ENCODE data around the gene OSMR.
A peak's percentile ranks its signal among the peaks of the same experiment; 100 is the strongest.
"Not testable (repeated sequence)": the region's sequence is repeated elsewhere in the genome, so short reads cannot be mapped to it uniquely, and the experiment has no call there.

The OSMR gene

GRCh38 chr5:38837932-38838331, 7.9 kb upstream of the OSMR start:
- no peaks in the 10 kb centered on the region for H3K9me3 Mint-ChIP-seq
- no peak overlapping the region for H3K27ac Mint-ChIP-seq (ENCODE audit: low read depth)
- no peaks in the 10 kb centered on the region for H3K36me3 Mint-ChIP-seq (ENCODE audit: insufficient read depth)
- no peak for DNase-seq (ENCODE audit: low spot score in 2 of 2)
- peaks cover 63% of the 10 kb centered on the region for H3K27me3 Mint-ChIP-seq
- no peaks in the 10 kb centered on the region for H3K4me1 Mint-ChIP-seq
- no peak for ATAC-seq (replicated peaks; ENCODE audit: extremely low read depth, poor library complexity, severe bottlenecking)
- no peak overlapping the region for H3K4me3 Mint-ChIP-seq

DNA sequence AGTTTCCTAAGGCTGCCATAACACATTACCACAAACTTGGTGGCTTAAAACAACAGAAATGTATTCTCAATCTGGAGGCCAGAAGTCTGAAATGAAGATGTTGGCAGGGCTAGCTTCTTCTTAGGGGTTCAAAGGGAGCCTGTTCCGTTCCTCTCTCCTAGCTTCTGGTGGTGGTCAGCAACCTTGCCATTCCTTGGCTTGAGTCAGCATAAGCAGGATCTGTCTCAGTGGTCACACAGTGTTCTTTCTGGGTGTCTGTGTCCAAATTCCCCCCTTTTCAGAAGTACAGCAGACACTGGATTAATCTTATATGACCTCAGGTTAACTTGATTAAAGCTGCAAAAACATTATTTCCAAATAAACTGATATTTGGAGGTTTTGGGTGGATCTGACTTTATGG, 2.1 kb upstream of the OSMR start:
- H3K27ac Mint-ChIP-seq (ENCODE audit: low read depth) = no peak overlapping the region
- no peaks in the 10 kb centered on the region for H3K9me3 Mint-ChIP-seq
- ATAC-seq (replicated peaks; ENCODE audit: extremely low read depth, poor library complexity, severe bottlenecking) (no peak), DNase-seq (ENCODE audit: low spot score in 2 of 2) (no peak)
- H3K4me1 Mint-ChIP-seq = peaks cover 6% of the 10 kb centered on the region
- no peaks in the 10 kb centered on the region for H3K36me3 Mint-ChIP-seq (ENCODE audit: insufficient read depth)
- no peak overlapping the region for H3K4me3 Mint-ChIP-seq
- H3K27me3 Mint-ChIP-seq = peaks cover 77% of the 10 kb centered on the region

- ATAC-seq (replicated peaks; ENCODE audit: extremely low read depth, poor library complexity, severe bottlenecking) (no peak), DNase-seq (ENCODE audit: low spot score in 2 of 2) (no peak)
- Mint-ChIP-seq H3K27me3 (peaks cover 76% of the 10 kb centered on the region), H3K4me1 (peaks cover 6% of the 10 kb centered on the region), H3K27ac (ENCODE audit: low read depth) (no peak overlapping the region), H3K9me3 (no peaks in the 10 kb centered on the region), H3K4me3 (peak overlapping the region; percentile 55), H3K36me3 (ENCODE audit: insufficient read depth) (no peaks in the 10 kb centered on the region)
Observed at GRCh38 chr5:38846379-38847011, 683 bp downstream of the OSMR start.

DNA sequence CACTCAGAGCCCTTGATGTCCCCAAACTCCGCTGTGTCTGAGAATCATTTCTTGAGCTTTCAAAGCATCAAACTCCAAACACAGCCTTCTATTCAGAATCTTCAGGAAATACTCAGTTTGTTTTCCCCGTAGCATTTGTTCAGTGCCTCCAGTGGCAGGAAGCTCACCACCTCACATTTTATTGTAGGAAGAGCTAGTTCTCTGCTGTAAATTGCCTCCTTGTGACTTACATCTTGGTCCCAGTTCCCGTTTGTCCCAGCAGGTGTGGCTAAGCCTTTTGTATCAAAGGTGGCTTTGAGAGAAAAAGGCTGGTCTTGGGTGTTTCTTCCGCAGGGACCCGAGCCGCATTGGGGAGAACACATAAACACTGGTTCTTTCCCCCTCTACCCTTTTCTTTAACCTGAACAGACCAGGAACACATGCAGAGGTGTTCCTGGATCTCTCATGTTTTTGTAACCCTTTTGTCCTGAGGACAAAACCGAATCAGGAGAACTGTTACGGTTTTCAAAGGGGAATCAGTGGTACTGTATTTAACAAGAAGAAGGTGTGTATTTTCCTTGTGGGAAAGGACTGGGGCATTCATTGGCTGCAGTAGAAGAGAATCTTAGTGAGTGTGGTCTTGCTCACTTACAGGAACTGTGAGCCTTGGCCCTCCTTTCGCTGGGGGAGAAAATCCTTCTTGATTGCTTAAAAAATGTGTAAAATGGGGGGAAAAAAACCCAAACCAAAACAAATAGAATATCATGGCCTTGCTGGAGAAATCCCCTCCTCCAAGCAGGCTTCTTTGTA, 1.9 kb downstream of the OSMR start:
- DNase-seq (ENCODE audit: low spot score in 2 of 2) (no peak), ATAC-seq (replicated peaks; ENCODE audit: extremely low read depth, poor library complexity, severe bottlenecking) (no peak)
- Mint-ChIP-seq H3K4me3 (no peak overlapping the region), H3K36me3 (ENCODE audit: insufficient read depth) (no peaks in the 10 kb centered on the region), H3K27ac (ENCODE audit: low read depth) (no peak overlapping the region), H3K4me1 (peaks cover 6% of the 10 kb centered on the region), H3K27me3 (peaks cover 76% of the 10 kb centered on the region), H3K9me3 (no peaks in the 10 kb centered on the region)

DNA sequence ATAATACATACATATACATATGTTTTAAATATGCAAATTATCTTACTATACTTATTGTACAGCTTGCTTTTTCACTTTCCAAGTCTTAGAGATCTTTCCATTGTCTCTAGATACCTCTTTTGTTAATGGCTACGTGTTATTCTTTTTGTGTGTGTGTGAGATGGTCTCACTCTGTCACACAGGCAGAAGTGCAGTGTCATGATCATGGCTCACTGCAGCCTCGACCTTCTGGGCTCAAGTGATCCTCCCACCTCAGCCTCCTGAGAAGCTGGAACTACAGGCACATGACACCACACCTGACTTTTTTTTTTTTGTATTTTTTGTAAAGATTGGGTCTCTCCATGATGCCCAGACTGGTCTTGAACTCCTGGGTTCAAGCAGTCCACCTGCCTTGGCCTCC, 2.8 kb downstream of the OSMR start:
- Mint-ChIP-seq H3K9me3 (no peaks in the 10 kb centered on the region), H3K4me3 (no peak overlapping the region), H3K27ac (ENCODE audit: low read depth) (no peak overlapping the region), H3K36me3 (ENCODE audit: insufficient read depth) (no peaks in the 10 kb centered on the region), H3K27me3 (peaks cover 77% of the 10 kb centered on the region), H3K4me1 (peaks cover 6% of the 10 kb centered on the region)
- ATAC-seq (replicated peaks; ENCODE audit: extremely low read depth, poor library complexity, severe bottlenecking) (no peak), DNase-seq (ENCODE audit: low spot score in 2 of 2) (no peak)

DNA sequence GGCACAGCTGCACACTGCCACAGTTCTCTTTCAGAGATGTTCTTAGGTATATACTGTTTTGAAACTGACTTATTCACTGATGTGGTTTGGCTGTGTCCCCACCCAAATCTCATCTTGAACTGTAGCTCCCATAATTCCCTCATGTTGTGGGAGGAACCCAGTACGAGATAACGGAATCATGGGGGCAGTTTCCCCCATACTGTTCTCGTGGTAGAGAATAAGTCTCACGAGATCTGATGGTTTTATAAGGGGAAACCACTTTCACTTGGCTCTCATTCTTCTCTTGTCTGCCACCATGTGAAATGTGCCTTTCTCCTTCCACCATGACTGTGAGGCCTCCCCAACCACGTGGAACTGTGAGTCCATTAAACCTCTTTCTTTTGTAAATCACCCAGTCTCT, 5.8 kb downstream of the OSMR start:
- not testable (repeated sequence) for H3K4me1 Mint-ChIP-seq; DNase-seq (ENCODE audit: low spot score in 2 of 2); H3K36me3 Mint-ChIP-seq (ENCODE audit: insufficient read depth); ATAC-seq (replicated peaks; ENCODE audit: extremely low read depth, poor library complexity, severe bottlenecking); H3K27ac Mint-ChIP-seq (ENCODE audit: low read depth); H3K9me3 Mint-ChIP-seq; H3K4me3 Mint-ChIP-seq
- H3K27me3 Mint-ChIP-seq = peaks cover 86% of the 10 kb centered on the region

GRCh38 chr5:38853753-38854470, 8.1 kb downstream of the OSMR start:
- Mint-ChIP-seq H3K36me3 (ENCODE audit: insufficient read depth) (no peaks in the 10 kb centered on the region), H3K27me3 (peaks cover 80% of the 10 kb centered on the region), H3K9me3 (no peaks in the 10 kb centered on the region), H3K4me1 (no peaks in the 10 kb centered on the region), H3K4me3 (no peak overlapping the region), H3K27ac (ENCODE audit: low read depth) (no peak overlapping the region)
- ATAC-seq (replicated peaks; ENCODE audit: extremely low read depth, poor library complexity, severe bottlenecking) (no peak), DNase-seq (ENCODE audit: low spot score in 2 of 2) (no peak)

DNA sequence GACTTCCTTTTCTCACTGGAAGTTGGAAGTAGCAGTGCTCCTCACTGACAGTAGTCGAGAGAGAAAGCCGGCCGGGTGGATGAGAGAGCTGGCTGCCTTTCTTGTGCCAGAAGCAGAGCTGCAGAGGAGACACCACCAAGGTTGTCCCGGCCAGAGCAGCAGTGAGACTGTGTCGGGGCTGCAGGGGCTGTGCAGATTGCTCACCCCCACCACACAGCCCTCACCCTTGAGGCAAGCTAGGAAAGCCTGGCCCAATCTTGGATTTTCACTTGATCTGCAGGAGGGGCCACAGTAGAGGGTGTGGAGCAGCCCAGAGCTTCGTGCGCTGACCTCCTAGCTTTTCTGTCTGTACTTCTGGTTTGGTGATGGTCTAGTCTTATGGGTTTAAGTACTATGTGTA, 9.1 kb downstream of the OSMR start:
- Mint-ChIP-seq H3K36me3 (ENCODE audit: insufficient read depth) (no peaks in the 10 kb centered on the region), H3K4me1 (no peaks in the 10 kb centered on the region), H3K4me3 (no peak overlapping the region), H3K9me3 (no peaks in the 10 kb centered on the region), H3K27me3 (peaks cover 86% of the 10 kb centered on the region), H3K27ac (ENCODE audit: low read depth) (no peak overlapping the region)
- DNase-seq (ENCODE audit: low spot score in 2 of 2) (no peak), ATAC-seq (replicated peaks; ENCODE audit: extremely low read depth, poor library complexity, severe bottlenecking) (no peak)

DNA sequence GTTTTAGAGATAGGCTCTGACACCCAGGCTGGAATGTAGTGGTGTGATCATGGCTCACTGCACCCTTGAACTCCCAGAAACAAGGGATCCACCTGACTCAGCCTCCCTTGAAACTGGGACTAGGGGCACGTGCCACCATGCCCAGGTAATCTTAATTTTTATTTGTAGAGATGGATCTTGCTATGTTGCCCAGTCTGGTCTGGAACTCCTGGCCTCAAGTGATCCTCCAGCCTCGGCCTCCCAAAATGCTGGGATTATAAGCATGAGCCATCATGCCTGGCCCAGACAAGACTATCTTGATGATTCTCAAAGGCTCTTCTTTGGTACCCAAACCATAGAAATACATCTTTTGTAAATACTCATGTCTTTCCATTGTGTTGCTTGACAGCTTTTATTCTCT, 10.8 kb downstream of the OSMR start:
- H3K4me1 Mint-ChIP-seq = no peaks in the 10 kb centered on the region
- DNase-seq (ENCODE audit: low spot score in 2 of 2) (no peak), ATAC-seq (replicated peaks; ENCODE audit: extremely low read depth, poor library complexity, severe bottlenecking) (no peak)
- H3K27ac Mint-ChIP-seq (ENCODE audit: low read depth) = no peak overlapping the region
- peaks cover 71% of the 10 kb centered on the region for H3K27me3 Mint-ChIP-seq
- no peaks in the 10 kb centered on the region for H3K36me3 Mint-ChIP-seq (ENCODE audit: insufficient read depth)
- no peak overlapping the region for H3K4me3 Mint-ChIP-seq
- H3K9me3 Mint-ChIP-seq = no peaks in the 10 kb centered on the region

- no peak for DNase-seq (ENCODE audit: low spot score in 2 of 2)
- peaks cover 56% of the 10 kb centered on the region for H3K27me3 Mint-ChIP-seq
- H3K9me3 Mint-ChIP-seq = no peaks in the 10 kb centered on the region
- ATAC-seq (replicated peaks; ENCODE audit: extremely low read depth, poor library complexity, severe bottlenecking) = no peak
- H3K4me1 Mint-ChIP-seq = no peaks in the 10 kb centered on the region
- H3K27ac Mint-ChIP-seq (ENCODE audit: low read depth) = no peak overlapping the region
- no peak overlapping the region for H3K4me3 Mint-ChIP-seq
- H3K36me3 Mint-ChIP-seq (ENCODE audit: insufficient read depth) = no peaks in the 10 kb centered on the region
Observed at GRCh38 chr5:38858839-38859238, 13.0 kb downstream of the OSMR start.

DNA sequence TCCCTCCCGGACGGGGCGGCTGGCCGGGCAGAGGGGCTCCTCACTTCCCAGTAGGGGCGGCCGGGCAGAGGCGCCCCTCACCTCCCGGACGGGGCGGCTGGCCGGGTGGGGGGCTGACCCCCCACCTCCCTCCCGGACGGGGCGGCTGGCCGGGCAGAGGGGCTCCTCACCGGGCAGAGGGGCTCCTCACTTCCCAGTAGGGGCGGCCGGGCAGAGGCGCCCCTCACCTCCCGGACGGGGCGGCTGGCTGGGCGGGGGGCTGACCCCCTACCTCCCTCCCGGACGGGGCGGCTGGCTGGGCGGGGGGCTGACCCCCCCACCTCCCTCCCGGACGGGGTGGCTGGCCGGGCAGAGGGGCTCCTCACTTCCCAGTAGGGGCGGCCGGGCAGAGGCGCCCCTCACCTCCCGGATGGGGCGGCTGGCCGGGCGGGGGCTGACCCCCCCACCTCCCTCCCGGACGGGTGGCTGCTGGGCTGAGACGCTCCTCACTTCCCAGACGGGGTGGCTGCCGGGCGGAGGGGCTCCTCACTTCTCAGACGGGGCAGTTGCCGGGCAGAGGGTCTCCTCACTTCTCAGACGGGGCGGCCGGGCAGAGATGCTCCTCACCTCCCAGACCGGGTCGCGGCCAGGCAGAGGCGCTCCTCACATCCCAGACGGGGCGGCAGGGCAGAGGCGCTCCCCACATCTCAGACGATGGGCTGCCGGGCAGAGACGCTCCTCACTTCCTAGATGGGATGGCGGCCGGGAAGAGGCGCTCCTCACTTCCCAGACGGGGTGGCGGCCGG, 16.4 kb downstream of the OSMR start:
- H3K4me1 Mint-ChIP-seq; H3K9me3 Mint-ChIP-seq; ATAC-seq (replicated peaks; ENCODE audit: extremely low read depth, poor library complexity, severe bottlenecking); DNase-seq (ENCODE audit: low spot score in 2 of 2); H3K36me3 Mint-ChIP-seq (ENCODE audit: insufficient read depth); H3K4me3 Mint-ChIP-seq; H3K27ac Mint-ChIP-seq (ENCODE audit: low read depth): not testable (repeated sequence)
- H3K27me3 Mint-ChIP-seq = peaks cover 35% of the 10 kb centered on the region

- H3K27ac Mint-ChIP-seq (ENCODE audit: low read depth) = no peak overlapping the region
- H3K4me1 Mint-ChIP-seq = no peaks in the 10 kb centered on the region
- DNase-seq (ENCODE audit: low spot score in 2 of 2) = no peak
- peaks cover 5% of the 10 kb centered on the region for H3K9me3 Mint-ChIP-seq
- H3K4me3 Mint-ChIP-seq = no peak overlapping the region
- H3K36me3 Mint-ChIP-seq (ENCODE audit: insufficient read depth) = no peaks in the 10 kb centered on the region
- peaks cover 46% of the 10 kb centered on the region for H3K27me3 Mint-ChIP-seq
- ATAC-seq (replicated peaks; ENCODE audit: extremely low read depth, poor library complexity, severe bottlenecking) = no peak
Observed at GRCh38 chr5:38866362-38867031, 20.7 kb downstream of the OSMR start.
